Endothelial cell (in vitro differentiated cells): Measurements from ENCODE around the gene METTL24. TPM values are rescaled to one million over a fixed set of nuclear protein-coding genes. Genes with fewer than 3 reads are reported as not detected.
"Not testable (repeated sequence)": the region's sequence is repeated elsewhere in the genome, so short reads cannot be mapped to it uniquely, and the experiment has no call there.

Experiments
- DNase-seq: peaks from one replicate; pipeline ENCODE4 v3.0.0; 2021; ENCODE audit warnings: low spot score
- H3K27ac Mint-ChIP-seq: one replicate; pipeline ENCODE4 v1.8.0; 2021; ENCODE audit warnings: mixed read lengths, inconsistent platforms; ENCODE audit not compliant: unreplicated experiment
- H3K27me3 Mint-ChIP-seq: one replicate; pipeline ENCODE4 v1.8.0; 2021; ENCODE audit warnings: mild to moderate bottlenecking, moderate library complexity, mixed read lengths, inconsistent platforms; ENCODE audit not compliant: unreplicated experiment
- H3K36me3 Mint-ChIP-seq: one replicate; pipeline ENCODE4 v1.8.0; 2021; ENCODE audit warnings: mild to moderate bottlenecking, low read depth, mixed read lengths, inconsistent platforms; ENCODE audit not compliant: unreplicated experiment
- H3K4me1 Mint-ChIP-seq: one replicate; pipeline ENCODE4 v1.8.0; 2021; ENCODE audit warnings: mild to moderate bottlenecking, mixed read lengths, inconsistent platforms; ENCODE audit not compliant: unreplicated experiment
- H3K4me3 Mint-ChIP-seq: one replicate; pipeline ENCODE4 v1.8.0; 2021; ENCODE audit warnings: mild to moderate bottlenecking, mixed read lengths, inconsistent platforms; ENCODE audit not compliant: unreplicated experiment
- H3K9me3 Mint-ChIP-seq: one replicate; pipeline ENCODE4 v1.8.0; 2021; ENCODE audit warnings: mixed read lengths, inconsistent platforms; ENCODE audit not compliant: unreplicated experiment
- total RNA-seq: library from RNA; stranded (reverse); fragmentation: NEBNext Ultra II Directional; extraction: Animal tissue kit (Norgen Biotek cat#: 25700); gene quantifications from one replicate; pipeline ENCODE4 v1.2.1, GENCODE V29; 2021; ENCODE audit not compliant: unreplicated experiment
- TF ChIP-seq, protein P1 (sequence below): fragments of 200-600 bp; sonication (generic); IDR thresholded peaks from one replicate; pipeline ENCODE4 v1.5.0; 2021; ENCODE audit warnings: antibody characterized with exemption; ENCODE audit not compliant: unreplicated experiment

Gene METTL24
- total RNA-seq, 1 donor from 2014 or later = 6.5 TPM

DNA sequence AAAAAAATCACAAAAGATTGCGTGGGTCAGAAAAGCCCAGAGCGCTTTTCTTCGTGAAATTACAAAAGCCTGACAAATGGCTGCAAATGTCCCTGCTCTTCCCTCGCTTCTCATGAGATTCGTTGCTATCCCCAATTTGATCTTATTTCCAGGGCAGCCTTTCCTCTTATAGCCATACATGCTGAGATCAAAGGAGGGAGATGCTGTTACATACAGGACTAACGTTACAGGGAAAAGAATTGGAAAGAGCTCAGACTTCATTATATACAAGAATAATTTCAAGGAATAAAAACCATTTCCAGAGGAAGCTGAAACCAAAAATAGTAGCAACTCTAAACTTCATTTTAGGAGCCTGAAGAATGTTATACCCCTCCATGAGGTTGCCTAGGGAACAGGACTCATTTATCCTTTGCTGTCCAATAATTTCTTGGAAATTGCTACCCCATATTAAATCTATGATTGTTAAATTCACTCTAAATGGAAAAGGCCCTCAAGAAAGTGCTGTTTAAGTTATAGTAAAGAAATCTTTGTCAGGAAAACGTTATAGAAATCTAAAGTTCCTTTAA is 81.0 kb downstream of the METTL24 start:
- no peaks in the 10 kb centered on the region for H3K36me3 Mint-ChIP-seq
- no peak overlapping the region for H3K27ac Mint-ChIP-seq
- no peaks in the 10 kb centered on the region for H3K27me3 Mint-ChIP-seq
- no peaks in the 10 kb centered on the region for H3K9me3 Mint-ChIP-seq
- H3K4me3 Mint-ChIP-seq = no peak overlapping the region
- TF ChIP-seq, protein P1, sequence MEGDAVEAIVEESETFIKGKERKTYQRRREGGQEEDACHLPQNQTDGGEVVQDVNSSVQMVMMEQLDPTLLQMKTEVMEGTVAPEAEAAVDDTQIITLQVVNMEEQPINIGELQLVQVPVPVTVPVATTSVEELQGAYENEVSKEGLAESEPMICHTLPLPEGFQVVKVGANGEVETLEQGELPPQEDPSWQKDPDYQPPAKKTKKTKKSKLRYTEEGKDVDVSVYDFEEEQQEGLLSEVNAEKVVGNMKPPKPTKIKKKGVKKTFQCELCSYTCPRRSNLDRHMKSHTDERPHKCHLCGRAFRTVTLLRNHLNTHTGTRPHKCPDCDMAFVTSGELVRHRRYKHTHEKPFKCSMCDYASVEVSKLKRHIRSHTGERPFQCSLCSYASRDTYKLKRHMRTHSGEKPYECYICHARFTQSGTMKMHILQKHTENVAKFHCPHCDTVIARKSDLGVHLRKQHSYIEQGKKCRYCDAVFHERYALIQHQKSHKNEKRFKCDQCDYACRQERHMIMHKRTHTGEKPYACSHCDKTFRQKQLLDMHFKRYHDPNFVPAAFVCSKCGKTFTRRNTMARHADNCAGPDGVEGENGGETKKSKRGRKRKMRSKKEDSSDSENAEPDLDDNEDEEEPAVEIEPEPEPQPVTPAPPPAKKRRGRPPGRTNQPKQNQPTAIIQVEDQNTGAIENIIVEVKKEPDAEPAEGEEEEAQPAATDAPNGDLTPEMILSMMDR = no peak
- DNase-seq = no peak
- H3K4me1 Mint-ChIP-seq = no peaks in the 10 kb centered on the region

- H3K36me3 Mint-ChIP-seq, DNase-seq, H3K9me3 Mint-ChIP-seq, H3K4me1 Mint-ChIP-seq, H3K27me3 Mint-ChIP-seq, H3K27ac Mint-ChIP-seq, H3K4me3 Mint-ChIP-seq: not testable (repeated sequence)
These were observed 85.4 kb downstream of the METTL24 start for GRCh38 chr6:110272781-110273180.

DNA sequence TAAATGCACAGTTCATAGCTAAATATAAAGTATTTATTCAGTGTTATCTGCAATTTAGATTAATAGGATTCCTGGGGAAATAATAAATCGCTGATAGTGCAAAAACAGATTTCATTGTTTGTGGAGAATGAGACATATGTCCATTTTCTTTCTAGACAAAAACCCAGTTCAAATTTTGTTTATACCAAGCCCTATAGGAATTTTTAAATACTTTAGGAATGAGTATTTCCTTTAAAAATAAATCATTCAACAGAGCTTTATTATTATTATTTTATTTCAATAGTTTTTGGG is 86.5 kb downstream of the METTL24 start:
- Mint-ChIP-seq H3K4me3 (no peak overlapping the region), H3K4me1 (peaks cover 4% of the 10 kb centered on the region), H3K36me3 (no peaks in the 10 kb centered on the region), H3K27me3 (no peaks in the 10 kb centered on the region), H3K9me3 (no peaks in the 10 kb centered on the region), H3K27ac (no peak overlapping the region)
- no peak for DNase-seq
- TF ChIP-seq, protein P1 = no peak

DNA sequence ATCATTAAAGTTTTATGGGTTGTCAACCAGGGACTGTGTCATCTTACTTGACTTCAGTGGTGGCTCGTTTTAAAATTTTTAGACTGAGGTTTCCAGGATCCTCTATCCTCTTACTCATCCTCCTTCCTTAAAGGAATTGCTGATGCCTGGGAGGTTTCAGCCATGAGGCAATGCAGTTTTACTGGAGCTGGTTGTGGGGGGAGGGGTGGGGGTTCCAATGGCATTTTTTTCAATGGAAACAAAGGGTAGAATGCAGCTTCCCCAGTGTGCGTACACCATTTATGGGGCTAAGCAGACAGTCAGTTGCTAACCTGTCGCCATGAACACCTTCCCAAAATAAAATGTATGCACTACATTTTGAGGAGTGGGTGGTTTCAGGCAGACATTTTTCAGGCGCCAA is 88.0 kb downstream of the METTL24 start:
- H3K36me3 Mint-ChIP-seq = no peaks in the 10 kb centered on the region
- H3K27ac Mint-ChIP-seq = no peak overlapping the region
- H3K4me3 Mint-ChIP-seq = no peak overlapping the region
- H3K4me1 Mint-ChIP-seq = peaks cover 4% of the 10 kb centered on the region
- no peak for DNase-seq
- TF ChIP-seq, protein P1 = no peak
- H3K9me3 Mint-ChIP-seq = no peaks in the 10 kb centered on the region
- H3K27me3 Mint-ChIP-seq = no peaks in the 10 kb centered on the region

DNA sequence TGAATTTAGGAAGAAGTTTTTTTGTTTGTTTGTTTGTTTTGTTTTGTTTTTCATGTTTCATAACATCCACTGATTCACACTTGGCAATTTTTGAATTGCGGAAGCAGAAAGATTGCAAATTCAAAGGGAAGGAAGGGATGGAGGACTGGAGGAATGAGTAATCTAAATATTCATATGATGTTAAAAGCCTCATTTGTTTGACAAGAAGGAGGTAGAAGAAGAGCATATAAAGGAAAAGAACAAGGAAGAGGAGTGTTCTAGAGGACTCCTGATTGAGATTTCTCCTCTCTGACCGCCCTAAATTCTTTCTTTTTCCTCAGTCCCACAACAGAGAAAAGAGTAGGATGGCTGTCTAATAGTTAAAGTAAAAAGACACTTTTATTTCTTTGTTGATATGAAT is 88.5 kb downstream of the METTL24 start:
- no peak for DNase-seq
- TF ChIP-seq, protein P1 = no peak
- no peak overlapping the region for H3K27ac Mint-ChIP-seq
- H3K4me3 Mint-ChIP-seq = no peak overlapping the region
- H3K9me3 Mint-ChIP-seq = no peaks in the 10 kb centered on the region
- H3K4me1 Mint-ChIP-seq = peaks cover 4% of the 10 kb centered on the region
- no peaks in the 10 kb centered on the region for H3K36me3 Mint-ChIP-seq
- no peaks in the 10 kb centered on the region for H3K27me3 Mint-ChIP-seq

DNA sequence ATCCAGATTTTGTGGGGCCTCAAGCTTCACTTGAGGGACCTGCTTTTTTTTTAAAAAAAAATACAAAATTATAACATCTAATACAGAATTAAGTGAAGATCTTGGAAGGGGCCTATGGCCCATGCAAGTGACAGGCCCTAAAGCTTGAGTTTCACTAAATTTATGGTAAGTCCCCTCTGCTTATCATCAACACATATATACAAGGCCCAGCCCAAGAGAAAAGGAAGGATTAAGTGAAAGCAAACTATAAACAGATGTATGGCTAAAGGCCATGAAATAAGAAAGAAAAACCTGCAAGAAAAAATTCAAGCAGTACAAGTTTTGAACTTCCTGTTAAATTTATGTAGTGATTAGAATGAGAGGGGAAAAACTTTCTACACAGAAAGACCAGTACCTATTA is 91.2 kb downstream of the METTL24 start:
- Mint-ChIP-seq H3K4me1 (peaks cover 4% of the 10 kb centered on the region), H3K27me3 (no peaks in the 10 kb centered on the region), H3K4me3 (no peak overlapping the region), H3K36me3 (no peaks in the 10 kb centered on the region), H3K27ac (no peak overlapping the region), H3K9me3 (no peaks in the 10 kb centered on the region)
- TF ChIP-seq, protein P1 = no peak
- DNase-seq = no peak
